HFF-Myc (cell line): ENCODE data around the gene AMPH.

ENCODE experiments used
- DNase-seq: peaks from one replicate; pipeline ENCODE4 v3.0.0-alpha.2; 2011; ENCODE audit warnings: low read depth; ENCODE audit errors: extremely low read depth
- H3K4me3 ChIP-seq: replicated peaks from 2 replicates; pipeline ENCODE4 v1.5.1; 2011; ENCODE audit warnings: low read depth, mild to moderate bottlenecking, control low read depth, low read length
- CTCF ChIP-seq: IDR thresholded peaks from 2 replicates; pipeline ENCODE4 v1.5.1; 2012; ENCODE audit warnings: mild to moderate bottlenecking, low read depth, low read length, control low read depth; ENCODE audit errors: missing control alignments

Gene AMPH

DNA sequence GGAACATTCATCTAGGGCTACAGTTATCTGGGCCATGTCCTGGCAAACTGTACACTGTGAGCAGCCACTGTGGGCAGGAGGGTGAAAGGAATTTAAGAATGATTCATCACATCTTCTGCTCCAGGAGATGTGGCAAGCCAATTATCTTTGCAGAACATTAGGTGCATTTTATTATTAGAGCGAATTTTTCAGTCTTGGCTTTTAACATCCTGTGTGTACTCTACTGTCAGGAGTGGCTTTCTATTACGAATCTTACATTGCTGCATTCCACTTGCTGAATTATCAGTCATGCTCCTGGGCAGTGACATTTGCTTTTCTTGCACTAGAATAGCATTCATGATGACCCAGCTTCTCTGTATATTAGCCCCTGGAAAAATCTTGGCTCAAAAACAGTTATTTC is 248.5 kb downstream of the AMPH start:
- no peak for DNase-seq
- TF ChIP-seq CTCF = no peak
- no peak overlapping the region for H3K4me3 ChIP-seq

- no peak overlapping the region for H3K4me3 ChIP-seq
- no peak for DNase-seq
- TF ChIP-seq CTCF = no peak
Observed at GRCh38 chr7:38375453-38375852, 255.7 kb downstream of the AMPH start.

- no peak for DNase-seq
- H3K4me3 ChIP-seq = no peak overlapping the region
- peak; percentile 60 for TF ChIP-seq CTCF
Observed at GRCh38 chr7:38374507-38374906, 256.7 kb downstream of the AMPH start.

GRCh38 chr7:38373155-38373554 is 258.0 kb downstream of the AMPH start:
- no peak overlapping the region for H3K4me3 ChIP-seq
- DNase-seq = no peak
- TF ChIP-seq CTCF = no peak

GRCh38 chr7:38372290-38372689 is 258.9 kb downstream of the AMPH start:
- no peak for TF ChIP-seq CTCF
- no peak overlapping the region for H3K4me3 ChIP-seq
- DNase-seq = no peak

DNA sequence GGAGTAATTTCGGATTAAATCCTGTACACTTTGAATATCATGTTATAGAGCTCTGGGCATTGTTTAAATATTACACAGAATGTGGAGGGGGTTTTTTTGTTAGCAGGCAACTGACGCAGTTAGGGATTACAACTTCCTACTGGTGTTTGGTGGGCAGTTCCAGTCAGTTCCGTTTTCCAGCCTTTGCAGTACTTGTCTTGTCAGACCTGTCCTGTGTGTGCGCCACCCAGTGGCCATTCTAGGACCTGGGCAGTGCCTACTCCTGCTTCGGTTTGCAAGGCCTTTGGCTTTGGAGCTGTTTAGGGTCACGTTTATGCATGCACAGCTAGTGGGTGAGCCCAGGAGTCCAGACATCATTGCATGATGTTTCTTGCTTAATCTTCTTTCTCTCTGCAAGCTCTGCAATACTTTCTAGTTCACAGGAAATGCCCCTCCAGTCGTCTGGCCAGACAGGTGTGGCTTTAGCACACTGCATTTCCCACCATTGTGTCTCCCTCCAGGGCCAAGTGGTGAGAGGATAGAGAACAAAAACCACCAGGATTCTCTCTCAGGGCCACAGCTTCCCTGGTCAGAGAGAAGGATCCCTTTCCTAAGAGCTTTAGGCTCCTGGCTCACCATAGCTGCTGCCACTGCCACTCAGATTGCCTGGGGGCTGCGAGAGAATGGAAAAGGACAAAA is 261.2 kb downstream of the AMPH start:
- peak; percentile 96 for TF ChIP-seq CTCF
- peak; percentile 73 for DNase-seq

DNA sequence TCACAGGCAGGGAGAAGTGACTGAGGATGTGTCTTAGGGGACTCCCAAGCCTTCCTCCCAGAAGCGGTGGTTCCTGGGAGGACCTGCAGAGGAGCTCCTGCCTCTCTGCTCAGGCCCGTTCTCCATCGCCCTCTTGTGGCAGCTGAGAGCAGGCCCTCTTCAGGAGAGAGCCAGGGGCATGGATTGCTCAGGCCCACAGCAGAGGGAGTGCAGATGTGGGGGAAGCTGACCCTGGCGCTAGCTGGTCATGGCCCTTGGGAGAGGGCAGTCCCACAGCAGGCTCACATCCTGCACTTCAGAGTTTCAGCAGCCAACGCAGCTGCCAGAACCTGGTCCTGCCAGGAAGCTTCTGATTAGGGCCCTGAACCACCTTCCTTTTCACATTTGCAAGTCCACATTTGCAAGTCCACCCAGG is 263.0 kb downstream of the AMPH start:
- H3K4me3 ChIP-seq = no peak overlapping the region
- peak; percentile 89 for TF ChIP-seq CTCF
- peak; percentile 67 for DNase-seq

More for the DNA sequence above, 261.2 kb downstream of the AMPH start:
- H3K4me3 ChIP-seq = no peak overlapping the region
